A673 (cell line): ENCODE results near the gene PTGS1. TPM values are rescaled to one million over a fixed set of nuclear protein-coding genes. Genes with fewer than 3 reads are reported as not detected.
A peak's percentile ranks its signal among the peaks of the same experiment; 100 is the strongest.

ENCODE experiments used
- BruUV-seq: library from RNA; stranded (reverse); fragments of 400-500 nt; replicated peaks from 2 replicates; lab custom pipeline; 2021; lab: Mats Ljungman, UMichigan
- CTCF ChIA-PET: fragments of 300-600 bp; sonication (Branson Sonifier 250); formaldehyde crosslinking; loops from one replicate; lab custom pipeline; 2022; ENCODE audit warnings: antibody characterized with exemption; lab: Charles Lee
- POLR2A ChIA-PET: fragments of 300-600 bp; sonication (Branson Sonifier 250); formaldehyde crosslinking; loops from one replicate; lab custom pipeline; 2022; ENCODE audit warnings: antibody characterized with exemption; ENCODE audit not compliant: low non-redundant PET; lab: Charles Lee
- DNase-seq: peaks from one replicate; pipeline ENCODE4 v3.0.0-alpha.2; 2015; ENCODE audit warnings: low spot score
- H3K27ac ChIP-seq: fragments of 200-600 bp; sonication (generic); 2 replicates; pipeline ENCODE4 v1.5.1; 2016; ENCODE audit warnings: mixed run types, low read depth, mild to moderate bottlenecking, mixed read lengths, antibody characterized with exemption, low read length; ENCODE audit not compliant: poor library complexity, severe bottlenecking
- H3K27me3 ChIP-seq: fragments of 200-600 bp; sonication (generic); replicated peaks from 2 replicates; pipeline ENCODE4 v1.6.1; 2017; ENCODE audit warnings: mixed run types, low read depth, mild to moderate bottlenecking, mixed read lengths, antibody characterized with exemption, low read length; ENCODE audit not compliant: insufficient read depth, poor library complexity
- H3K36me3 ChIP-seq: fragments of 200-600 bp; sonication (generic); 2 replicates; pipeline ENCODE4 v1.6.1; 2016; ENCODE audit warnings: mixed run types, mild to moderate bottlenecking, mixed read lengths, antibody characterized with exemption, low read length; ENCODE audit not compliant: insufficient read depth, poor library complexity, severe bottlenecking
- H3K4me1 ChIP-seq: fragments of 200-600 bp; sonication (generic); 2 replicates; pipeline ENCODE4 v1.6.1; 2017; ENCODE audit warnings: mixed run types, mild to moderate bottlenecking, mixed read lengths, antibody characterized with exemption, low read length; ENCODE audit not compliant: insufficient read depth, poor library complexity, severe bottlenecking
- H3K4me3 ChIP-seq: fragments of 200-600 bp; sonication (generic); 2 replicates; pipeline ENCODE4 v1.5.1; 2016; ENCODE audit warnings: low read depth, mixed run types, mild to moderate bottlenecking, mixed read lengths, low read length; ENCODE audit not compliant: poor library complexity, severe bottlenecking
- H3K9me3 ChIP-seq: fragments of 200-600 bp; sonication (generic); 2 replicates; pipeline ENCODE4 v1.6.1; 2016; ENCODE audit warnings: mixed run types, low read depth, mild to moderate bottlenecking, mixed read lengths, antibody characterized with exemption, low read length; ENCODE audit not compliant: poor library complexity, severe bottlenecking
- EZH2 ChIP-seq: fragments of 200-600 bp; sonication (generic); IDR thresholded peaks from 2 replicates; pipeline ENCODE4 v1.6.1; 2017; ENCODE audit warnings: borderline replicate concordance, low read depth, mild to moderate bottlenecking, mixed read lengths, antibody characterized with exemption, low read length; ENCODE audit not compliant: poor library complexity, severe bottlenecking
- intact Hi-C: fragments of 100-400 bp; cut with micrococcal nuclease; formaldehyde crosslinking; loops from one replicate; pipeline ENCODE4 v1.10.0; 2022; ENCODE audit not compliant: unreplicated experiment
- total RNA-seq: library from RNA; stranded (reverse); gene quantifications from 2 replicates; pipeline ENCODE4 v1.2.3, GENCODE V29; 2021
- TF ChIP-seq, protein P1 (sequence below): fragments of 300-800, 200-600 bp; sonication (generic); conservative IDR thresholded peaks from 2 replicates; pipeline ENCODE4 v1.5.1; 2017; ENCODE audit warnings: low read depth, mild to moderate bottlenecking, antibody characterized with exemption, low read length, moderate library complexity, mixed read lengths

PTGS1 gene
- total RNA-seq, 1 experiment from 2014 or later: not detected

DNA sequence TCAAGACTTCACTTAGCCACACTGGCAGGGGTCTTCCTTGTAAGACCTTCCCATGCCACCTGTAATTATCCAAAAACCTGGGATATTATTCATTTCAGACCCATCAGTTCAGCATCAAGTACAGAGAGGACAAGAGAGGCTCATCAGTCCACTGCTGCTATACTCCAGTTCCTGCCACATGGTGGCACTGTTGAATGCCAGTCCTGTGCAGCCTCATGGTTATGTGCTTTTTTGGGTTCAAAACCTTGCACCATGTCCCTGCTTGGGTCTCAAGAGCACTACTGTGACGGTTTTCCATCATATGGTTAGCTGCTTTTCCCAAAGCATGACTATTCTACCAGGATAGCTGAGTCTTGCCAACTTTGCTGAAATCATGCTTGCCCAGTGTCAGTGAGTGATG, 8.5 kb downstream of the PTGS1 start:
- ChIA-PET POLR2A (no interaction called here), CTCF (interaction anchor here (0.5 kb wide), 1 partner anchor 423 kb away, joined by 6 read pairs; no protein-coding TSS in a partner anchor)
- TF ChIP-seq EZH2: no peak
- TF ChIP-seq, protein P1, sequence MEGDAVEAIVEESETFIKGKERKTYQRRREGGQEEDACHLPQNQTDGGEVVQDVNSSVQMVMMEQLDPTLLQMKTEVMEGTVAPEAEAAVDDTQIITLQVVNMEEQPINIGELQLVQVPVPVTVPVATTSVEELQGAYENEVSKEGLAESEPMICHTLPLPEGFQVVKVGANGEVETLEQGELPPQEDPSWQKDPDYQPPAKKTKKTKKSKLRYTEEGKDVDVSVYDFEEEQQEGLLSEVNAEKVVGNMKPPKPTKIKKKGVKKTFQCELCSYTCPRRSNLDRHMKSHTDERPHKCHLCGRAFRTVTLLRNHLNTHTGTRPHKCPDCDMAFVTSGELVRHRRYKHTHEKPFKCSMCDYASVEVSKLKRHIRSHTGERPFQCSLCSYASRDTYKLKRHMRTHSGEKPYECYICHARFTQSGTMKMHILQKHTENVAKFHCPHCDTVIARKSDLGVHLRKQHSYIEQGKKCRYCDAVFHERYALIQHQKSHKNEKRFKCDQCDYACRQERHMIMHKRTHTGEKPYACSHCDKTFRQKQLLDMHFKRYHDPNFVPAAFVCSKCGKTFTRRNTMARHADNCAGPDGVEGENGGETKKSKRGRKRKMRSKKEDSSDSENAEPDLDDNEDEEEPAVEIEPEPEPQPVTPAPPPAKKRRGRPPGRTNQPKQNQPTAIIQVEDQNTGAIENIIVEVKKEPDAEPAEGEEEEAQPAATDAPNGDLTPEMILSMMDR: peak; percentile 51
- Histone ChIP-seq H3K4me3 (no peak overlapping the region), H3K9me3 (peaks cover 7% of the 10 kb centered on the region), H3K4me1 (no peaks in the 10 kb centered on the region), H3K36me3 (no peaks in the 10 kb centered on the region), H3K27me3 (no peaks in the 10 kb centered on the region), H3K27ac (no peak overlapping the region)
- BruUV-seq: no TSS peak
- DNase-seq: no peak
- intact Hi-C loops: no loop called here

DNA sequence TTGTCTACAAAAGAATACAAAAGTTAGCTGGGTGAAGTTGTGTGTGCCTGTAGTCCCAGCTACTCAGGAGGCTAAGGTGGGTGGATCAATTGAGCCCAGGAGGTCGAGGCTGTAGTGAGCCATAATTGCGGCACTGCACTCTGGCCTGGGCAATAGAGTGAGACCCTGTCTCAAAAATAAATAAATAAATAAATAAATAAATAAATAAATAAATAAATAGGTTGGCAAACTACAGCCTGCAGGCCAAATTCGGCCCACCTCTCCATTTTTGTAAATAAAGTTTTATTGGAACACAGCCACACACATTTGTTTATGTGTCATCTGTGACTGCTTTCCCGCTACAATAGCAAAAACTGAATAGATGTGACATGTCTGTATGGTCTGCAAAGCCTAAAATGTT, 9.5 kb downstream of the PTGS1 start:
- Histone ChIP-seq H3K9me3 (peaks cover 7% of the 10 kb centered on the region), H3K27ac (no peak overlapping the region), H3K4me1 (no peaks in the 10 kb centered on the region), H3K4me3 (no peak overlapping the region), H3K27me3 (no peaks in the 10 kb centered on the region), H3K36me3 (no peaks in the 10 kb centered on the region)
- no peak for DNase-seq
- intact Hi-C loops: no loop called here
- no peak for TF ChIP-seq EZH2
- TF ChIP-seq, protein P1: no peak
- BruUV-seq: no TSS peak
- ChIA-PET CTCF (no interaction called here), POLR2A (no interaction called here)

DNA sequence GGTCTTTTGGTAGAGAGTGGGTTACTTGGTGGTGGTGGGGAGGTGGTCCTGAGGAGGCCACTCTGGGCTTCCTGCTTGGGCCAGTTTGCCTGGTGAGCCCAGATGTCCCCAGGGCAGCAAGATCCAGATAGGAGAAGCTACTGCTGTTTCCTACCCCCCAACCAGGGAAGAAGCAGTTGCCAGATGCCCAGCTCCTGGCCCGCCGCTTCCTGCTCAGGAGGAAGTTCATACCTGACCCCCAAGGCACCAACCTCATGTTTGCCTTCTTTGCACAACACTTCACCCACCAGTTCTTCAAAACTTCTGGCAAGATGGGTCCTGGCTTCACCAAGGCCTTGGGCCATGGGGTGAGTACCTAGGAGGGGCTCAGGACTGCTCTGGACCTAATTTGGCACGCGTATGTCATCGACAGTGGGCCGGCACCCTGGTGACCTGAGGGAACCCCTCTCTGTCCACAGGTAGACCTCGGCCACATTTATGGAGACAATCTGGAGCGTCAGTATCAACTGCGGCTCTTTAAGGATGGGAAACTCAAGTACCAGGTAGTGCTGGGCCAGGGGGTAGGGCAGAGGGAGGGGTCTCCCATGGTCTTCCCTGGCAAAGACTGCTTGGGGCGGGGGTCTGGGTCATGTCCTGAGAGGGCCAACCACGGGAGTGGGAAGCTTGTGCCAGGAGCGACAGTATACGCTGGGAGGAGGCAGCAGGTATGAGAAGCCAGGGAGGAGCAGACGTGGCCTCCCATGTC, 10.6 kb downstream of the PTGS1 start:
- Histone ChIP-seq H3K27ac (no peak overlapping the region), H3K9me3 (peaks cover 7% of the 10 kb centered on the region), H3K4me3 (no peak overlapping the region), H3K4me1 (no peaks in the 10 kb centered on the region), H3K36me3 (no peaks in the 10 kb centered on the region), H3K27me3 (no peaks in the 10 kb centered on the region)
- CTCF ChIA-PET: no interaction called here
- intact Hi-C loops: no loop called here
- POLR2A ChIA-PET: no interaction called here
- no TSS peak for BruUV-seq
- DNase-seq: no peak
- TF ChIP-seq EZH2: no peak
- TF ChIP-seq, protein P1: no peak
